Measurements from ENCODE around the gene EXTL1.

DNA sequence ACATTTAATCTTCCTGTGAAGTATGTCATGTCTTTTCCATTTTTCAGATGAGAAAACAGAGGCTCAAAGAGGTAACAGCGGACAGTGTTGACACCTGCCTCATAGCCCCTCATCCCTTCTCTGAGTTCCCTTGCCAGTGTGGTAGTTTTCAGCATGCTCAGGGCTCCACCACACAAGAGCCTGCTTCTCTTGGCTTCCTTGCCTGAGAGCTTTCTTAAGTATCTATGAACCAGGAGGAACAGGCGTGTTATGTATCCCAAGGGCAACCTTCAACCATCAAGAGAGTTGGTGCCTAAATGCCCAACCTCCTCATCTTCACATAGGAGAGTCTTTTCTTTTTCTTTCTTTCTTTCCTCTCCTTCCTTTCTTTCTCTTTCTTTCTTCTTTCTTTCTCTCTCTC is 17.8 kb upstream of the EXTL1 start:
- TF ChIP-seq, protein P1, sequence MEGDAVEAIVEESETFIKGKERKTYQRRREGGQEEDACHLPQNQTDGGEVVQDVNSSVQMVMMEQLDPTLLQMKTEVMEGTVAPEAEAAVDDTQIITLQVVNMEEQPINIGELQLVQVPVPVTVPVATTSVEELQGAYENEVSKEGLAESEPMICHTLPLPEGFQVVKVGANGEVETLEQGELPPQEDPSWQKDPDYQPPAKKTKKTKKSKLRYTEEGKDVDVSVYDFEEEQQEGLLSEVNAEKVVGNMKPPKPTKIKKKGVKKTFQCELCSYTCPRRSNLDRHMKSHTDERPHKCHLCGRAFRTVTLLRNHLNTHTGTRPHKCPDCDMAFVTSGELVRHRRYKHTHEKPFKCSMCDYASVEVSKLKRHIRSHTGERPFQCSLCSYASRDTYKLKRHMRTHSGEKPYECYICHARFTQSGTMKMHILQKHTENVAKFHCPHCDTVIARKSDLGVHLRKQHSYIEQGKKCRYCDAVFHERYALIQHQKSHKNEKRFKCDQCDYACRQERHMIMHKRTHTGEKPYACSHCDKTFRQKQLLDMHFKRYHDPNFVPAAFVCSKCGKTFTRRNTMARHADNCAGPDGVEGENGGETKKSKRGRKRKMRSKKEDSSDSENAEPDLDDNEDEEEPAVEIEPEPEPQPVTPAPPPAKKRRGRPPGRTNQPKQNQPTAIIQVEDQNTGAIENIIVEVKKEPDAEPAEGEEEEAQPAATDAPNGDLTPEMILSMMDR (IDR thresholded peaks at IDR 0.05), result no peak
- no peak for TF ChIP-seq POLR2A (IDR thresholded peaks at IDR 0.05)

All from esophagus squamous epithelium (tissue), 4 donors.